HepG2 (cell line): Measurements from ENCODE around the gene BCL6B. TPM values are rescaled to one million over a fixed set of nuclear protein-coding genes. Genes with fewer than 3 reads are reported as not detected.
"Not testable (repeated sequence)": the region's sequence is repeated elsewhere in the genome, so short reads cannot be mapped to it uniquely, and the experiment has no call there.

Source experiments
- ATF7 ChIP-seq, 2 experiments: fragments of 450-650 bp in 1 of 2; sonication (generic) in 1 of 2; formaldehyde crosslinking in 1 of 2; IDR thresholded peaks; 2 replicates each; pipeline versions ENCODE4 v1.4.0 to v1.6.1; 2016 to 2020; ENCODE audit warnings: antibody characterized with exemption in 1 of 2, mild to moderate bottlenecking in 1 of 2, missing genetic modification reagents in 1 of 2
- DMAP1 ChIP-seq: IDR thresholded peaks from 2 replicates; pipeline ENCODE4 v1.6.1; 2016
- FOXA3 ChIP-seq: IDR thresholded peaks from 2 replicates; pipeline ENCODE4 v1.6.1; 2016; ENCODE audit warnings: missing genetic modification reagents, missing compliant biosample characterization
- FOXO1 ChIP-seq: sonication (generic); formaldehyde crosslinking; IDR thresholded peaks from 2 replicates; pipeline ENCODE4 v1.4.0; 2020; ENCODE audit warnings: missing genetic modification reagents
- FOXP1 ChIP-seq, 2 experiments: fragments of 450-650 bp in 1 of 2; IDR thresholded peaks; 2 replicates each; pipeline ENCODE4 v1.6.1; 2017 to 2018; ENCODE audit warnings: antibody characterized with exemption in 1 of 2
- NCOA2 ChIP-seq: sonication (generic); formaldehyde crosslinking; IDR thresholded peaks from 2 replicates; pipeline ENCODE4 v1.8.0; 2022; ENCODE audit warnings: inconsistent platforms
- PHF21A ChIP-seq: sonication (generic); formaldehyde crosslinking; IDR thresholded peaks from 2 replicates; pipeline ENCODE4 v1.5.0; 2020; ENCODE audit warnings: mild to moderate bottlenecking, missing genetic modification reagents
- PPARG ChIP-seq: conservative IDR thresholded peaks from 2 replicates; pipeline ENCODE4 v1.6.1; 2016; ENCODE audit warnings: missing biosample characterization, missing genetic modification reagents
- SALL1 ChIP-seq: sonication (generic); formaldehyde crosslinking; IDR thresholded peaks from 2 replicates; pipeline ENCODE4 v1.8.0; 2022; ENCODE audit warnings: mild to moderate bottlenecking, missing genetic modification reagents
- SIX4 ChIP-seq: sonication (generic); formaldehyde crosslinking; IDR thresholded peaks from 2 replicates; pipeline ENCODE4 v1.4.0; 2020; ENCODE audit warnings: missing genetic modification reagents
- SOX5 ChIP-seq: IDR thresholded peaks from 2 replicates; pipeline ENCODE4 v1.6.1; 2016; ENCODE audit warnings: borderline replicate concordance
- SRF ChIP-seq: IDR thresholded peaks from 2 replicates; pipeline ENCODE4 v1.6.1; 2011; ENCODE audit warnings: mild to moderate bottlenecking, low read depth, low read length, moderate library complexity
- TCF7 ChIP-seq: sonication (generic); IDR thresholded peaks from 2 replicates; pipeline ENCODE4 v1.6.1; 2016; ENCODE audit warnings: antibody characterized with exemption, low read depth
- TFE3 ChIP-seq: IDR thresholded peaks from 2 replicates; pipeline ENCODE4 v1.6.1; 2016
- ZFY ChIP-seq: sonication (generic); formaldehyde crosslinking; IDR thresholded peaks from 2 replicates; pipeline ENCODE4 v1.4.0; 2020; ENCODE audit warnings: missing genetic modification reagents
- ZNF12 ChIP-seq: sonication (generic); formaldehyde crosslinking; IDR thresholded peaks from 2 replicates; pipeline ENCODE4 v1.5.0; 2020; ENCODE audit warnings: missing genetic modification reagents
- ZNF337 ChIP-seq: sonication (generic); formaldehyde crosslinking; IDR thresholded peaks from 2 replicates; pipeline ENCODE4 v1.5.1; 2020; ENCODE audit warnings: missing genetic modification reagents, low read depth, mild to moderate bottlenecking, borderline replicate concordance
- polyA plus RNA-seq, 8 experiments: library from polyadenylated mRNA; depleted of rRNA in 3 of 8; stranded (reverse) in 7 of 8; unstranded in 1 of 8; fragments of >200 nt; fragmentation: Illumina TruSeq in 4 of 8; extraction: Trizol in 4 of 8; gene quantifications; 2 replicates each; pipeline versions ENCODE4 v1.2.1 to v1.2.3, GENCODE V29; 2011 to 2016; ENCODE audit warnings: low read depth in 4 of 8, missing spikeins in 1 of 8, mixed read lengths in 1 of 8; ENCODE audit not compliant: insufficient read depth in 1 of 8
- total RNA-seq, 5 experiments: library from RNA; depleted of rRNA; stranded (reverse); fragments of >200 nt; fragmentation: Illumina TruSeq; extraction: Trizol; gene quantifications; 2 replicates each; pipeline ENCODE4 v1.2.3, GENCODE V29; 2016; ENCODE audit warnings: low read depth in 1 of 5
- TF ChIP-seq, protein P1 (sequence below): IDR thresholded peaks from 2 replicates; pipeline ENCODE4 v1.6.1; 2016; ENCODE audit warnings: control low read depth
- TF ChIP-seq, protein P2 (sequence below), 2 experiments: sonication (generic) in 1 of 2; formaldehyde crosslinking in 1 of 2; IDR thresholded peaks; 2 replicates each; pipeline versions ENCODE4 v1.4.0 to v1.6.1; 2018 to 2020; ENCODE audit warnings: missing genetic modification reagents in 2 of 2, borderline replicate concordance in 1 of 2, low read depth in 1 of 2, mild to moderate bottlenecking in 1 of 2, missing biosample characterization in 1 of 2
- TF ChIP-seq, protein P3 (sequence below): sonication (generic); formaldehyde crosslinking; conservative IDR thresholded peaks from 2 replicates; pipeline ENCODE4 v1.8.0; 2022; ENCODE audit warnings: mild to moderate bottlenecking, moderate library complexity, missing genetic modification reagents

BCL6B gene
- total and polyA plus RNA-seq, 2 of the 13 experiments (the other 11 are each of a cell fraction or from before 2014, with no cell fraction given) = not detected

- TF ChIP-seq, protein P1, sequence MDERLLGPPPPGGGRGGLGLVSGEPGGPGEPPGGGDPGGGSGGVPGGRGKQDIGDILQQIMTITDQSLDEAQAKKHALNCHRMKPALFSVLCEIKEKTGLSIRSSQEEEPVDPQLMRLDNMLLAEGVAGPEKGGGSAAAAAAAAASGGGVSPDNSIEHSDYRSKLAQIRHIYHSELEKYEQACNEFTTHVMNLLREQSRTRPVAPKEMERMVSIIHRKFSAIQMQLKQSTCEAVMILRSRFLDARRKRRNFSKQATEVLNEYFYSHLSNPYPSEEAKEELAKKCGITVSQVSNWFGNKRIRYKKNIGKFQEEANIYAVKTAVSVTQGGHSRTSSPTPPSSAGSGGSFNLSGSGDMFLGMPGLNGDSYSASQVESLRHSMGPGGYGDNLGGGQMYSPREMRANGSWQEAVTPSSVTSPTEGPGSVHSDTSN (CRISPR knock-in tag) = peak; percentile 67
- TF ChIP-seq, protein P2, sequence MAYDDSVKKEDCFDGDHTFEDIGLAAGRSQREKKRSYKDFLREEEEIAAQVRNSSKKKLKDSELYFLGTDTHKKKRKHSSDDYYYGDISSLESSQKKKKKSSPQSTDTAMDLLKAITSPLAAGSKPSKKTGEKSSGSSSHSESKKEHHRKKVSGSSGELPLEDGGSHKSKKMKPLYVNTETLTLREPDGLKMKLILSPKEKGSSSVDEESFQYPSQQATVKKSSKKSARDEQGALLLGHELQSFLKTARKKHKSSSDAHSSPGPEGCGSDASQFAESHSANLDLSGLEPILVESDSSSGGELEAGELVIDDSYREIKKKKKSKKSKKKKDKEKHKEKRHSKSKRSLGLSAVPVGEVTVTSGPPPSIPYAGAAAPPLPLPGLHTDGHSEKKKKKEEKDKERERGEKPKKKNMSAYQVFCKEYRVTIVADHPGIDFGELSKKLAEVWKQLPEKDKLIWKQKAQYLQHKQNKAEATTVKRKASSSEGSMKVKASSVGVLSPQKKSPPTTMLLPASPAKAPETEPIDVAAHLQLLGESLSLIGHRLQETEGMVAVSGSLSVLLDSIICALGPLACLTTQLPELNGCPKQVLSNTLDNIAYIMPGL (CRISPR knock-in tag; IDR thresholded peaks at IDR 0.05; ENCODE audit: borderline replicate concordance in 1 of 2, low read depth in 1 of 2) = peak in 1 of 2 experiments; percentile 50; a peak in 1 of 4 replicates
- TF ChIP-seq FOXO1 = peak; percentile 29; the same call in 1 of the 2 replicates
- peak; percentile 71 for TF ChIP-seq SALL1 (CRISPR knock-in tag)
- TF ChIP-seq ZNF337 (CRISPR knock-in tag) = 0 out of 2 replicates have a peak, but pooled peaks have one; percentile 56
- peak; percentile 81 for TF ChIP-seq SOX5 (CRISPR knock-in tag)
- not testable (repeated sequence) for TF ChIP-seq FOXP1, ATF7 (IDR thresholded peaks at IDR 0.05)
- peak; percentile 46; the same call in 1 of the 2 replicates for TF ChIP-seq FOXP1 (CRISPR knock-in tag; IDR thresholded peaks at IDR 0.05)
- peak; percentile 18; the same call in 1 of the 2 replicates for TF ChIP-seq DMAP1 (CRISPR knock-in tag)
- TF ChIP-seq FOXA3 = peak; percentile 59
- peak; percentile 83 for TF ChIP-seq NCOA2 (CRISPR knock-in tag)
- peak; percentile 94 for TF ChIP-seq TCF7
- TF ChIP-seq TFE3 (CRISPR knock-in tag) = peak; percentile 70
- 0 out of 2 replicates have a peak, but pooled peaks have one; percentile 36 for TF ChIP-seq SRF
- peak; percentile 51; the same call in 1 of the 2 replicates for TF ChIP-seq SIX4 (CRISPR knock-in tag)
- 0 out of 2 replicates have a peak, but pooled peaks have one; percentile 33 for TF ChIP-seq PPARG (CRISPR knock-in tag)
- TF ChIP-seq, protein P3, sequence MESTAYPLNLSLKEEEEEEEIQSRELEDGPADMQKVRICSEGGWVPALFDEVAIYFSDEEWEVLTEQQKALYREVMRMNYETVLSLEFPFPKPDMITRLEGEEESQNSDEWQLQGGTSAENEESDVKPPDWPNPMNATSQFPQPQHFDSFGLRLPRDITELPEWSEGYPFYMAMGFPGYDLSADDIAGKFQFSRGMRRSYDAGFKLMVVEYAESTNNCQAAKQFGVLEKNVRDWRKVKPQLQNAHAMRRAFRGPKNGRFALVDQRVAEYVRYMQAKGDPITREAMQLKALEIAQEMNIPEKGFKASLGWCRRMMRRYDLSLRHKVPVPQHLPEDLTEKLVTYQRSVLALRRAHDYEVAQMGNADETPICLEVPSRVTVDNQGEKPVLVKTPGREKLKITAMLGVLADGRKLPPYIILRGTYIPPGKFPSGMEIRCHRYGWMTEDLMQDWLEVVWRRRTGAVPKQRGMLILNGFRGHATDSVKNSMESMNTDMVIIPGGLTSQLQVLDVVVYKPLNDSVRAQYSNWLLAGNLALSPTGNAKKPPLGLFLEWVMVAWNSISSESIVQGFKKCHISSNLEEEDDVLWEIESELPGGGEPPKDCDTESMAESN (CRISPR knock-in tag) = 0 out of 2 replicates have a peak, but pooled peaks have one; percentile 28
- TF ChIP-seq PHF21A (CRISPR knock-in tag) = peak; percentile 56; the same call in 1 of the 2 replicates
- 0 out of 2 replicates have a peak, but pooled peaks have one; percentile 31 for TF ChIP-seq ZFY
- 0 out of 2 replicates have a peak, but pooled peaks have one; percentile 10 for TF ChIP-seq ZNF12 (CRISPR knock-in tag)
- TF ChIP-seq ATF7 (CRISPR knock-in tag; IDR thresholded peaks at IDR 0.05) = peak; percentile 42; the same call in 1 of the 2 replicates
These were observed 24.0 kb downstream of the BCL6B start (continued) for GRCh38 chr17:7046725-7047397.
